IPS-20b (cell line): ENCODE results near the gene TBC1D5.

ENCODE experiments used
- H3K27ac ChIP-seq: one replicate; pipeline ENCODE4 v1.5.1; 2013; ENCODE audit warnings: low read length
- H3K27me3 ChIP-seq: 2 replicates; pipeline ENCODE4 v1.6.1; 2013; ENCODE audit warnings: mild to moderate bottlenecking, low read length, inconsistent platforms; ENCODE audit not compliant: insufficient read depth
- H3K36me3 ChIP-seq: 2 replicates; pipeline ENCODE4 v1.6.1; 2013; ENCODE audit warnings: low read depth, mild to moderate bottlenecking, inconsistent platforms, low read length, moderate library complexity; ENCODE audit not compliant: insufficient read depth
- H3K4me1 ChIP-seq: 2 replicates; pipeline ENCODE4 v1.6.1; 2013; ENCODE audit warnings: mild to moderate bottlenecking, control low read depth, inconsistent platforms, low read length, moderate library complexity; ENCODE audit not compliant: insufficient read depth
- H3K4me3 ChIP-seq: 2 replicates; pipeline ENCODE4 v1.5.1; 2013; ENCODE audit warnings: mild to moderate bottlenecking, low read length, inconsistent platforms
- H3K9ac ChIP-seq: 2 replicates; pipeline ENCODE4 v1.6.1; 2013; ENCODE audit warnings: low read depth, mild to moderate bottlenecking, inconsistent platforms, low read length, moderate library complexity
- H3K9me3 ChIP-seq: 2 replicates; pipeline ENCODE4 v1.6.1; 2013; ENCODE audit warnings: mild to moderate bottlenecking, low read depth, low read length, inconsistent platforms; ENCODE audit not compliant: insufficient read depth

TBC1D5 gene

GRCh38 chr3:17444865-17445264, 297.6 kb downstream of the TBC1D5 start:
- H3K4me1 ChIP-seq, result no peaks in the 10 kb centered on the region
- no peak overlapping the region for H3K4me3 ChIP-seq
- H3K9ac ChIP-seq, result no peak overlapping the region
- no peak overlapping the region for H3K27ac ChIP-seq
- no peaks in the 10 kb centered on the region for H3K27me3 ChIP-seq
- H3K9me3 ChIP-seq, result no peaks in the 10 kb centered on the region
- no peaks in the 10 kb centered on the region for H3K36me3 ChIP-seq

DNA sequence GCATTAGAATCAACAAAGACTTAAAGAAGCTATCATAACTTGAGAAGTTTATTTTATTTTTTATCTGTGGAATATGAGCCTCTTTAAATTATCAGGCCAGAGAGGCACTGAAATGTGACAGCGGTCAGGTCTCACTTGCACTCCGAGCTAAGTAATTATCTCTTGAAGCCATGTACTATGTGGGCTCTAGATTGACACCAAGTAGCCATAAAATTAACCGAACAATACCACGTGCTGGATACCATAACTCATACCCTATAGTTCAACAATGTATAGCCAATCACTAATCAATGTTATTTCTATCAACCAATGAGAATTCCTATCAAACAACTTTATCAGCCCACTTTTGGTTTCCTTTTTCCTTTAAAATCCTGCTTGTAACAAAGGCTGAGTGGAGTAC, 299.3 kb downstream of the TBC1D5 start:
- H3K4me3 ChIP-seq, result no peak overlapping the region
- no peaks in the 10 kb centered on the region for H3K4me1 ChIP-seq
- no peaks in the 10 kb centered on the region for H3K9me3 ChIP-seq
- H3K27ac ChIP-seq, result no peak overlapping the region
- H3K27me3 ChIP-seq, result no peaks in the 10 kb centered on the region
- H3K9ac ChIP-seq, result no peak overlapping the region
- no peaks in the 10 kb centered on the region for H3K36me3 ChIP-seq

GRCh38 chr3:17442332-17443049, 299.9 kb downstream of the TBC1D5 start:
- H3K9ac ChIP-seq, result no peak overlapping the region
- no peaks in the 10 kb centered on the region for H3K27me3 ChIP-seq
- H3K9me3 ChIP-seq, result no peaks in the 10 kb centered on the region
- H3K27ac ChIP-seq, result no peak overlapping the region
- no peak overlapping the region for H3K4me3 ChIP-seq
- no peaks in the 10 kb centered on the region for H3K4me1 ChIP-seq
- H3K36me3 ChIP-seq, result no peaks in the 10 kb centered on the region

GRCh38 chr3:17433876-17434275, 308.6 kb downstream of the TBC1D5 start:
- Histone ChIP-seq H3K4me3 (no peak overlapping the region), H3K36me3 (no peaks in the 10 kb centered on the region), H3K4me1 (peaks cover 5% of the 10 kb centered on the region; the same call in 1 of the 2 replicates), H3K27me3 (no peaks in the 10 kb centered on the region), H3K9ac (no peak overlapping the region), H3K9me3 (no peaks in the 10 kb centered on the region), H3K27ac (no peak overlapping the region)

DNA sequence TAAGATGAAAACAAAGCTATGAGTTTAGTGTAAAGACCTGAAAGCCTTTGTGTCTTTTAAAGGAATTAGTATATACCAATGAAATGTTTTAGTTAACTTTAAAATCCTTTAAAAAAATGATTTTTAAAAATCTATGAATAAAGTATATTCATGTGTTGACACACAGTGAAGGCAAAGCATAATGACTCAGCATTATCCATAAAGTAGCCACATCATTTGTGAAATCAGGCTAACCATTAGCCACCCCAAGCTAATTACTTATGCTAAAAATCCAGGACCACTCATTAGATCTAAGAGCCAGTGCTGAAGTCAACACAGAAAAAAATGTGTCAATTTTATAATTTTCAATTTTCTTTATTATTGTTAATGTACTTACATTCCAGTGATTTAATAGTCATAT, 310.2 kb downstream of the TBC1D5 start:
- H3K27me3 ChIP-seq, result no peaks in the 10 kb centered on the region
- H3K27ac ChIP-seq, result no peak overlapping the region
- H3K4me3 ChIP-seq, result no peak overlapping the region
- H3K9ac ChIP-seq, result no peak overlapping the region
- peaks cover 5% of the 10 kb centered on the region; the same call in 1 of the 2 replicates for H3K4me1 ChIP-seq
- no peaks in the 10 kb centered on the region for H3K36me3 ChIP-seq
- no peaks in the 10 kb centered on the region for H3K9me3 ChIP-seq

- H3K27me3 ChIP-seq, result no peaks in the 10 kb centered on the region
- no peak overlapping the region for H3K9ac ChIP-seq
- no peaks in the 10 kb centered on the region for H3K9me3 ChIP-seq
- H3K4me1 ChIP-seq, result peaks cover 5% of the 10 kb centered on the region; the same call in 1 of the 2 replicates
- no peaks in the 10 kb centered on the region for H3K36me3 ChIP-seq
- H3K27ac ChIP-seq, result no peak overlapping the region
- H3K4me3 ChIP-seq, result no peak overlapping the region
Observed at GRCh38 chr3:17431484-17432045, 310.9 kb downstream of the TBC1D5 start.

DNA sequence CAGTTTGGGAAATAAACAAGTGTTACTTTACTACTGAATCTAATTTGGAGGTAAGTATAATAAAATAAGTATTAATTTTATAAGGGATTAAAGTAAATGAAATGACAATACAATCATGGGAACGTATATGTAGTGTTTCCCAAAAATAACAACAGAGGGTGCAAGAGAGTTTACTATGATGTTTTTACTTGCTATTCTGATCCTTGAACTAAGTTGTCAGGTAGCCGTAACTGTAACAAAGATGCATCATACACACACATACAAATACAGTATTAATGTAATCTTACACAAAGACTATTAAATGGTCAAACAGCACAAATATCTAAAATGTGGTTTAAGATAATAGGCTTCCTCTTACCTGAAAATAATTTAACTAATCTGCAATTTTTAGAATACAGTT, 311.4 kb downstream of the TBC1D5 start:
- Histone ChIP-seq H3K9me3 (no peaks in the 10 kb centered on the region), H3K27me3 (no peaks in the 10 kb centered on the region), H3K27ac (no peak overlapping the region), H3K36me3 (no peaks in the 10 kb centered on the region), H3K4me1 (peaks cover 5% of the 10 kb centered on the region; the same call in 1 of the 2 replicates), H3K9ac (no peak overlapping the region), H3K4me3 (no peak overlapping the region)

GRCh38 chr3:17430582-17430981, 311.8 kb downstream of the TBC1D5 start:
- Histone ChIP-seq H3K27me3 (no peaks in the 10 kb centered on the region), H3K36me3 (no peaks in the 10 kb centered on the region), H3K9ac (no peak overlapping the region), H3K4me1 (peaks cover 9% of the 10 kb centered on the region; the same call in 1 of the 2 replicates), H3K9me3 (no peaks in the 10 kb centered on the region), H3K27ac (no peak overlapping the region), H3K4me3 (no peak overlapping the region)

DNA sequence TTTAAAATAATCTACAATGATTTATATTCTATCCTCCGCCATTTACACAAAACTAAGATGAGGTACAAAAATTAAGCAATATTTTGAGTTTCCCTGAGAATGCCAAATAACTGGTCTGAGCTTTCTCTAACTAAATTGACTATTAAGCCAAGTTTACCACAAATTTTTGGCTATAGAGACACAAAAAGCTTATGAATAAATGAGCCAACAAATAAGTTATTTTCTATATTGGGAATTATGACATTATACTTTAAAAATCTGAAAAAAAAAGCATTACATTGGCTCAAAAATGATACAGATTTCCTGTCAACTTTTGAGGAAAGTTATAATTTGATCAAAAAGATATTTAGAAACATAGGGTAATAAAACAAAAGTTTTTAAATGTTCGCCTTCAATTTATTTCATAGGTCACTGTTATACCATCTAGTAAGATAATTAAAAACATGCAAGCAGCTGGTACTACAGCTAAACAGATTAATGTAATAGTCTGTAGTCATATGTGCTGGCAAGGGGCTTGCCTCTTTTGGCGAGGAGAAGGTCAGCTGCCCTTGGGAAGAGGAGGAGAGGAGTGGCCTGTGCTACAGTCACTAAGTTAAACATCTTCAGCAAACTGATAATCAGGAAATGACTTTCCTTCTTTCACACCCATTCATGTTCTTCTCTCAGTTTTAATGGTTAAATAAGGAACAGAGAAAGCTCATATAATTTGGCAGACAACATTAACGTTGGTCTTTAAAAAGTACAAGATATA, 318.5 kb downstream of the TBC1D5 start:
- Histone ChIP-seq H3K4me1 (peaks cover 4% of the 10 kb centered on the region; the same call in 1 of the 2 replicates), H3K4me3 (no peak overlapping the region), H3K36me3 (no peaks in the 10 kb centered on the region), H3K27ac (no peak overlapping the region), H3K9me3 (no peaks in the 10 kb centered on the region), H3K27me3 (no peaks in the 10 kb centered on the region), H3K9ac (no peak overlapping the region)

DNA sequence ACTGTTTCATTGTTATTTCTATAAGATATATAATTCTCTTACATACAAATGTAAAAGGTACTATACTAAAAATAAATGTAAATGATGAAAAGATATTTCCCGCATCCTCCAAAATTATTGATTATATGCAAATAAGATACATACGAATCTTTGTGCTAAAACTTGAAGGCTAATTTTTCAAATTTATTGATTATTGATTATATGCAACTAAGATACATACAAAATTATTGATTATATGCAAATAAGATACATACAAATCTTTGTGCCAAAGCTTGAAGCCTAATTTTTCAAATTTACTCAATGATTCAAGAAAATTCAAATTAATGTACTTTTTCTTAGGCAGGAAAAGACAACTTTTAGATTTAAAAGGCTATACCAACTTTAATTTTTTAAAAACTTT, 319.8 kb downstream of the TBC1D5 start:
- Histone ChIP-seq H3K4me3 (no peak overlapping the region), H3K4me1 (peaks cover 4% of the 10 kb centered on the region; the same call in 1 of the 2 replicates), H3K27ac (no peak overlapping the region), H3K27me3 (no peaks in the 10 kb centered on the region), H3K9me3 (no peaks in the 10 kb centered on the region), H3K9ac (no peak overlapping the region), H3K36me3 (no peaks in the 10 kb centered on the region)

DNA sequence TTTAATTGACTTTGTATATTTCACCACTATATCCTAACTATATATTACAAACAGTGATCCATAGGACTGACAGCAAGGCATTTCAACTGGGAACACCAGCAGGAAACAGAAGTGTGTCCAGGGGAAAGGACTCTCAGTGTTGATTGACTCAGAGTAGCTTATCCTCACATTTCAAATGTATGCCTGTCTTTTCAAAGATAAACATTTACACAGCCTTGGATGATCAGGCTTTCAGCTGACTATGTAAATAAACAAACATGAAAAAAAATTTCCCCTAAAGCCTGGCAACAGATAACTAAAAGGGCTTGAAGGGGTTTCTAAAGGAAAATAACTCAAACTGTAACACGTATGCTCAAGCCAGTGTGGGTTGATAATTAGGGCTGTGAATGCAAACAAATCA, 321.8 kb downstream of the TBC1D5 start:
- peaks cover under 1% of the 10 kb centered on the region; the same call in 1 of the 2 replicates for H3K4me1 ChIP-seq
- no peaks in the 10 kb centered on the region for H3K9me3 ChIP-seq
- no peak overlapping the region for H3K9ac ChIP-seq
- H3K4me3 ChIP-seq, result no peak overlapping the region
- no peaks in the 10 kb centered on the region for H3K27me3 ChIP-seq
- no peak overlapping the region for H3K27ac ChIP-seq
- H3K36me3 ChIP-seq, result no peaks in the 10 kb centered on the region
